GM12872 (cell line): ENCODE results near the gene SHISAL2A.

ENCODE experiments used
- CTCF ChIP-seq: IDR thresholded peaks from 3 replicates; pipeline ENCODE4 v1.5.1; 2011; ENCODE audit warnings: low read depth, mild to moderate bottlenecking, low read length, moderate library complexity; ENCODE audit not compliant: insufficient read depth

The SHISAL2A gene

GRCh38 chr1:52651904-52652303 is 18.9 kb downstream of the SHISAL2A start:
- no peak for TF ChIP-seq CTCF

- no peak for TF ChIP-seq CTCF
These were observed 20.4 kb downstream of the SHISAL2A start for GRCh38 chr1:52653207-52653849.

GRCh38 chr1:52654063-52654462 is 21.1 kb downstream of the SHISAL2A start:
- no peak for TF ChIP-seq CTCF

GRCh38 chr1:52657702-52658101 is 24.7 kb downstream of the SHISAL2A start:
- no peak for TF ChIP-seq CTCF

GRCh38 chr1:52658795-52659194 is 25.8 kb downstream of the SHISAL2A start:
- no peak for TF ChIP-seq CTCF

- TF ChIP-seq CTCF = no peak
These were observed 26.4 kb downstream of the SHISAL2A start for GRCh38 chr1:52659356-52659755.

GRCh38 chr1:52659851-52660596 is 27.1 kb downstream of the SHISAL2A start:
- no peak for TF ChIP-seq CTCF
